22Rv1 (cell line): ENCODE data around the gene SLC25A14.

Experiments
- CTCF ChIP-seq: fragments of 450-650 bp; IDR thresholded peaks from 2 replicates; pipeline ENCODE4 v1.5.1; 2017; ENCODE audit warnings: mild to moderate bottlenecking
- ZFX ChIP-seq: fragments of 450-650 bp; IDR thresholded peaks from 2 replicates; pipeline ENCODE4 v1.6.1; 2017; ENCODE audit warnings: antibody characterized with exemption, borderline replicate concordance

- TF ChIP-seq CTCF (no peak), ZFX (no peak)
Observed at GRCh38 chrX:130339408-130340222, at the start of gene SLC25A14.
